Stimulated activated CD4-positive, alpha-beta T cell treated with anti-CD3 and anti-CD28 coated beads, Interleukin-1b, Interleukin-23, amount 100 ng/mL, for 24 hours (primary cell): ENCODE measurements around the gene ANO6.
A peak's percentile ranks its signal among the peaks of the same experiment; 100 is the strongest.
"Not testable (repeated sequence)": the region's sequence is repeated elsewhere in the genome, so short reads cannot be mapped to it uniquely, and the experiment has no call there.

Source experiments
- DNase-seq, 4 experiments: peaks; one replicate each; pipeline ENCODE4 v3.0.0-alpha.2; 2020; ENCODE audit warnings: low read depth in 4 of 4, low spot score in 1 of 4

The ANO6 gene, protein sequence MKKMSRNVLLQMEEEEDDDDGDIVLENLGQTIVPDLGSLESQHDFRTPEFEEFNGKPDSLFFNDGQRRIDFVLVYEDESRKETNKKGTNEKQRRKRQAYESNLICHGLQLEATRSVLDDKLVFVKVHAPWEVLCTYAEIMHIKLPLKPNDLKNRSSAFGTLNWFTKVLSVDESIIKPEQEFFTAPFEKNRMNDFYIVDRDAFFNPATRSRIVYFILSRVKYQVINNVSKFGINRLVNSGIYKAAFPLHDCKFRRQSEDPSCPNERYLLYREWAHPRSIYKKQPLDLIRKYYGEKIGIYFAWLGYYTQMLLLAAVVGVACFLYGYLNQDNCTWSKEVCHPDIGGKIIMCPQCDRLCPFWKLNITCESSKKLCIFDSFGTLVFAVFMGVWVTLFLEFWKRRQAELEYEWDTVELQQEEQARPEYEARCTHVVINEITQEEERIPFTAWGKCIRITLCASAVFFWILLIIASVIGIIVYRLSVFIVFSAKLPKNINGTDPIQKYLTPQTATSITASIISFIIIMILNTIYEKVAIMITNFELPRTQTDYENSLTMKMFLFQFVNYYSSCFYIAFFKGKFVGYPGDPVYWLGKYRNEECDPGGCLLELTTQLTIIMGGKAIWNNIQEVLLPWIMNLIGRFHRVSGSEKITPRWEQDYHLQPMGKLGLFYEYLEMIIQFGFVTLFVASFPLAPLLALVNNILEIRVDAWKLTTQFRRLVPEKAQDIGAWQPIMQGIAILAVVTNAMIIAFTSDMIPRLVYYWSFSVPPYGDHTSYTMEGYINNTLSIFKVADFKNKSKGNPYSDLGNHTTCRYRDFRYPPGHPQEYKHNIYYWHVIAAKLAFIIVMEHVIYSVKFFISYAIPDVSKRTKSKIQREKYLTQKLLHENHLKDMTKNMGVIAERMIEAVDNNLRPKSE

DNA sequence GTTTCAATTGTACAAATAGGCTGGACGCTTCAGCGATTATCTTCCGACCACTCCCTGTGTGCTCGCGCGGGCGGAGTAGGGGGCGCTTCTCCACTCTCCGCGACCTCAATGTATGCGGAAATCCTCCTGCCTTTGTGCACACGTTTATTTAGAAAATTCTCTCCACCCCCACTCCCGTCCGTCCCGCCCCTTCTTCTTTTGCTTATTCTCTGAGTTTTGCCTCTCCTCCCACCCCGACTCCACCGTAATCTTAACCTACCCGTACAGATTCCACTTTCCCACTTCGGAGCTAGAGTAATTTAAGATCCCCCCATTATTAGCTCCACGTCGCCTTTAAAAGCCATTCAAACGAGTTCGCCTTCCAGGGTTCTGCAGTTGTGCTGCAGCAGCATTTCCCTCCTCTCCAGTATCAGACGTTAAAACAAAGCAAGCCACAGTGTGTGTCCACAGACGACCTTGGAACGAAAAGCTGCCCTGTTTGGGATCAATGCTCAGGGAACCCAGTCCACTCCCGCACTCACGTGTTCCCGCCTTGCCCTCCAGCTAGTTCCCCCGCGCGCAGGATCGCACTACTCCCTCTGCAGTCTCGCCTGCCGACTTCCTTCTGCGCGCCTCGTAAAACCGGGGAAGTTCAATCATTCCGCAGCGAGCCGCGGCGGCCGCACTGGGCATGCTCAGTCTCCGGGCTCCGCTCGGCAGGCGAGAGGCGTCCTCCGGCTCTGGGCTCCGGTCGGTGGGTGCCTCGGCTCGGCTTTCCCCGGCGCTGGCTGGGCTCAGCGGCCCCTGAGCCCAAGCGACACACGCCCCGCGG, at the start of gene ANO6:
Gene ANO6, plus strand, starts transcription at position 677 of the 811 bp plus-strand sequence. CDS start 227 bp downstream, outside the sequence.
- peak; percentile 51 to 79 (median 67) for DNase-seq

DNA sequence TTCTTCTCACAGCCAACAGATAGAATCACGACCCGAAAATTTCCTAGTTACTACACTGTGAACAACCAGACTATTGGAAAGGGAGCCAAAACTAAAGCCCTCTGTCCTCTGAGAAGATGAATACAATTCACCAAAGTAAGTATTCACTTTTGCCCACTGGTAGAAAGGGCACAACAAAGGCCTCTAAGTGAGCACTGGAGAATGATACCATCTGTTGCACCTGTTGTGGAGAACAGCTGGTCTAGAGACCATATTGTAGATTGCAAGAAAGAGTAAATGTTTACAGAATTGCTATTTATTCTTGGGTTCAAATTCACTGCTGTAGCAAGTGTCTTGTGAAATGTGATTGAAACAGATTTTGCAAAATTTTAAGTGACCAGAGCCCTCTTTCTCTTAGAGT, 46.9 kb upstream of the ANO6 start:
- DNase-seq = no peak

DNA sequence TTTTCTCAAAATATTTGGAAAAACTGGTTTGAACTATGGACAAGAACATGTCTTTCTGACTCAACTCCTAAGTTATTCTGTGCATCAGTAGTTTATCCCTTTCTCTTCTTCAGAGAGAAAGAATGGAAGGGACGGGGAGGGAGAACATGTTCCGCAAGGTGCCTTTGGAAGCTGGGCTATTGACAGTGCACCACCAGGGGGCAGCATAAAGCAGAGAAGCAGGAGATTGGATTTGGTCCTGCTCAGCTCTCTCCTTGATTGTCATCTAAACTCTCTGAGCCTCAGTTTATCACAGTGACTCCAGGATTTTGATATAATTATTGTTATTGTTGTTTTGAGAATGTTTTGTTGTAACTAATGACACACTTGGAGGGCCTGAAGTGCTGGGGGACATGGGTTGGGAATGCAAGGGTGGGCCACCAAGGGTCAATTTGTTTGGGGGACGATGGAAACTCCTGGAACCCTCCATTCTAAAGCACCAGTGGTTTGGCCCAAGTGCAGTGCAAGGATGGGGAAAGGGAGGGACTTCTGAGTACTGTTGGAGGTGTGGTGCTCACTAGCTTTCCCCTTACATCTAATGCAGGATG, 45.3 kb upstream of the ANO6 start:
- peak; percentile 72 to 84 (median 78) for DNase-seq

DNA sequence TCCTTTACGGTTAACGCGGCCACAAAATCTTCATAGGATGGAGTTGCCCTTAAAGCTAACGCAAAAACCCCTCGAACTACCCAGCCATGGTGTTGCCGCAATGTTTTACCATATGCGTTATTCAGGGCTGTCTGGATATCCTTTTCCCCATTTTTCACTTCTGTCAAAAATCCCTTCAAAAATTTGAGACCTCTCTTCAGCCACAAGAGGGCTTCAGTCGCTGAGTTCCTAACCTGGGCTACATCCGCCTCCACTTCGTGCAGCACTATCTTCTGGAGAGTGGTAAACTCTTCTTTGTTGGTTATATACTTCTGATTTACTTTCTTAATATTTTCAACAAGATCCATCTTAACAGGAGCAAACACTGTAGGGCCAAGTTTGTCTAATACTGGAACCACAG, 42.6 kb upstream of the ANO6 start:
- DNase-seq = not testable (repeated sequence)

DNA sequence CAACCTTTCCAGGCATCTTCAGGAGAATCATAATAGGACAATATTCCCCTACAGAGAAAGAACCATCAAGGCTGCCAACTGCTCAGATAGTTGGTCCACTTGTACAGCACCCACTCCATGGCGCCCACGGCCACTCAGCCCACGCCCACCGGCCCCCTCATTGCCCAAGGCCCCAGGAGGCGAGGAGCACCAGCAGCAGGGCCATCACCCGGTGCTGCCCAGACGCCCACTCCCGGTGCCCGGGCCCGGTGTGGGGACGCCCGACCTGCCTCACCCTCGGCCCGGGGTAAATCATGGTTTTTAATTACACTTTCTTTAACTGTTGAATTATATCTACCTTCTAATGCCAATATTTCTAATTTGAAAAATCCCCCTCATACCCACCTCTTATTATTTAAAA, 41.3 kb upstream of the ANO6 start:
- DNase-seq = no peak

DNA sequence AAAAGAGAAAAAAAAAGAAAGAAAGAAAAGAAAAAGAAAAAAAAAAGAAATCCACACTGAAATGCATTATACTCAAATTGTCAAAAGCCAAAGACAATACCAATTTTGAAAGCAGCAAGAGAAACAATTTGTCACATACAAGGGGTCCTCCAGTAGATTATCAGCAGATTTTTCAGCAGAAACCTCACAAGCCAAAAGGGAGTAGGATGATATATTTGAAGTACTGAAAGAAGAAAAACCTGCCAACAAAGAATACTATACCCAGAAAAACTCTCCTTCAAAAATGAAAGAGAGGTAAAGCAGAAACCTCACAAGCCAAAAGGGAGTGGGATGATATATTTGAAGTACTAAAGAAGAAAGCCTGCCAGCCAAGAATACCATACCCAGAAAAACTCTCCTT, 37.1 kb upstream of the ANO6 start:
- no peak for DNase-seq

DNA sequence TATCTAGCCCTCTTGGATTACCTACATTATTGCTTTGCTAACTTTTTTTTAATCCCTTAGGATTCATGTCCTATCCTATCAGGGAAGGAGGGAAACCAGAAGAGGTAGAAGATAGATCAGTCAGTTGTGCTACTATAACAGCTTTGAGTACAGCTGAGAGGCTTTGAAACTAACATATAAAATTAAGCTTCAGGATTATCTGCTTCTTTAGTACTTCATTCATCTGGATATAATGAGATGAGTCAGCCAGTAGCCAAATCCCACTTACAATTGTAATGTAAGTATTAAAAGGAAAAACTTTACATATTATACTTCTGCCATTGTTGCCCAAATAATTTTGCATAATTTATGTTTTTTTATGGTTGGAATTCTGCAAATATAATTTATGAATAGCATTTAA, 33.4 kb upstream of the ANO6 start:
- DNase-seq = no peak

DNA sequence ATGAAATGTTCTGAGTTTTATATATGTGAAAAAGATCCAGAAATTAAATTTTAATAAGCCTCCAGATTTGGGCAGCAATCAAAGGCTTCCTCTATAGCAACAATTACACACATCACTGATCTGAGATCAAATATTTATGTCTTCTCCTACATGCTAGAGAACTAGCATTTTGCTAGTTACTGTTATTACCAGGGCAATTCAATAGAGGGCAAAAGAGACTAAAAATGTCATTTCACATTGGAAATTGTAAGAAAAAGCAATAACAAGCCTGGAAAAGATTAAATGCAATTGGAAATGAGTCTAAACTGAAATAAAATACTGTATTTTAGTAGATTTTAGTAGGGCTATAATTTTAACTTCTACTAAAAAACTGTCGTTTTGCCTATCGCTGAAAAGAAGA, 32.6 kb upstream of the ANO6 start:
- DNase-seq = no peak

DNA sequence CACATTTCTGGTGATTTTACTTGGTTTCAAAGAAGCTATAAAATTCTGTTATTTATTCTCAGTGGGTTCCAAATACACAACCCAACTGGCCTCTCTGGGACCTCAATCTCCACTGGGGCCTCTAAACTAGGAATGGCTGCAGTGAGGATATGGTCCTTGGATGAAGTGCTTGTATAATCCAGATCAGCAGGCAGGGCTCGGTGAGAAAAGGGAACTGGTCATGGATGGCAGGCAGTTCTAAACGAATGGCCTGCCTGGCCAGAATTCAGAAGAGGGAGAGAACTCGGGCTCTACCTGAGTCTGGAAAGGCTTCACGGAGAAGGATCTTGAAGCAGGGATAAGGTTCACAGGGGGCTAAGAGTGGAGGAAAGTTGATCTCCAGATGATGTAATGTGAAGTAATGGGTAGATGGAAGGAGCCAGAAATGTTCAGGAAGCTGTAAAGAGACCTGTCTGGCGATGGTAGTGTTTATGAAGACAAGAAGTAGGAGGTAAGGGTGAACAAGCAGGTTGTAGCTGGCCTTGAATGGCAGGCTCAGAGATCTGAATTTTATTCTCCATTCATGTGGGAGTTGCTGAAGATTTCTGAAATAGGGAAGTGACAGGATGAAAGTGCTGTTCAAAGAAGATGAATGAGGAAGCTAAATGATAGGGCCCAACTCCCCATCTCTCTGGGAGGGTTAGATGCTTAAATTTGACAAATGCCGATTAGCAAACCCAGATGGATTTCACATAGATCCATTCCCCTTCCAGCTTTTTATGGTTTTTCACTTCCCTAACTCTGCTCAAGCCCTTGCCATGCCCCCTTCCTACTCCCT, 31.5 kb upstream of the ANO6 start:
- no peak for DNase-seq

DNA sequence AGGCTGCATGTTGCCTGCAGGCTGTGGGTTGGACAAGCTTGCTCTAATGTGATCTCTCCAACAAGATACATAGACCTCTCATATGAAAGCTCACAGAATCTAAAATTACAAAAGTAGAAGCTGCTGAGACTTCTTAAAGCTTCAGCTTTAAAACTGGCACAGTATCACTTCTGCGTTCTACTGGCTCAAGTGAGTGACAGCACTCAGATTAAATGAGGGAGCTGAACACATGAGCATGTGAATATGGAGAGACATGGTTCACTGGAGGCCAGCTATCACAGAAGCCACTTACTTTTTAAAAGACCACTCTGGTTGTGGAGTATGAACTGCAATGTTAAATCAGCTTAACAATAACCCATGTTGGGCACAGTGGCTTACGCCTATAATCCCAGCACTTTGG, 29.1 kb upstream of the ANO6 start:
- DNase-seq = no peak

DNA sequence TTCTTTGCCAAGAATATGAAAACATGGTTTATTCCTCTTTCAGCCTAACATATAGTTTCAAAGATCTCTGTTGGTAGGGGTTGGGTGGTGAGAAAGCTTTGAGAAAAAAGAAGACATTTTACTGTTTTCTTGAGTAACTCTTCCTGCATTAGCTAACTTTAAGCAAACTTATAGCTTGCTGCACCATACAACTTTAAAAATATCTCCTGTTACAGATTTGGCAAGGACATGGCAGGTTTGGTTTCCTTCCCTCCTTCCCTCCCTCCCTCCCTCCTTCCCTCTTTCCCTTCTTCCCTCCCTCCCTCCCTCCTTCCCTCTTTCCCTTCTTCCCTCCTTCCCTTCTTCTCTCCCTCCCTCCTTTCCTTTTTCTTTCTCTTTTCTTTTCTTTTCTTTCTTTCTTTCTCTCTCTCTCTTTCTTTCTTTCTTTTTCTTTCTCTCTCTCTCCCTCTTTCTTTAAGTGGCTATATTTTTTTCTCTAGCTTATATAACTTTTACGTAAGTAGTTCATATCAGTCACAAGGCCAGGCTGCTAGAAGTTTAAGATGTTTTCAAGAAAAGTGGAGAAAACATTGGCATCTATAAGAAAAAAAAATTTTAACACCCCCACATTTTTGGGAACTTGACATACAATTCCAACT, 26.0 kb upstream of the ANO6 start:
- DNase-seq = no peak

DNA sequence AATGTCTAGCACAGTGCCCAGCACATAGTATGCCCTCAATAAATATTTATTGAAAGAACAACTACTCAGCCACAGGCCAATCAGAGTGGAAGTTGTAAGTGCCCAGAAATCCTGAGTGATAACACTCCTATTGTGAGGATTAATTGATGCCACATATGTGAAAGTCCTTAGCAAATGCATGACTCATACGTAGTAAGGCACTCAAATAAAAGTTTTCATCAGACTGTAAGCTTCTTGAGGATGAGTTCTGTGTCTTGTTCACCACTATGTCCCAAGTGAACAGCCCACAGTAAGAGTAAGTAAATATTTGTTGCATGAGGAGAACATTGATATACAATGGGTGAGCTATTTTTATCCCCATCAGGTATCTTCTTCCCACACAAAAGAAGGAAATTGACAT, 24.7 kb upstream of the ANO6 start:
- no peak for DNase-seq

DNA sequence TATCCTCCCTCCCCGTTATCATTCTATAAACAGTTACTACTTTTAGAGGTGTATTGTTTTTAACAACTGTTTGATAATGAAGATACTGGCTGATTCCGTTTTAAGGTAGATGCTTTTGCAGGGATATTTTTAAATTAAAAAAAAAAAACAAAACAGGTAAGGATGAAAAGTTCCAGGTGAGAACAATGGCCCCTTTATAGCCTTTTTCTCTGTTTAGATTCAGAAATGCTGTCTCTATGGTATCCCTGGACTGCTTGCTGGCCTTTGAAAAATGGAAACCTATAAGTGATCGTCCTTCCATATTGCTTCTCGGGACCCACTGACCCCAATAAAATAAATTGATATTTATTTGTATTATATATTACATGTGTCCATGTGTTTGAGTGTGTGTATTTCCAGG, 23.2 kb upstream of the ANO6 start:
- DNase-seq = no peak

DNA sequence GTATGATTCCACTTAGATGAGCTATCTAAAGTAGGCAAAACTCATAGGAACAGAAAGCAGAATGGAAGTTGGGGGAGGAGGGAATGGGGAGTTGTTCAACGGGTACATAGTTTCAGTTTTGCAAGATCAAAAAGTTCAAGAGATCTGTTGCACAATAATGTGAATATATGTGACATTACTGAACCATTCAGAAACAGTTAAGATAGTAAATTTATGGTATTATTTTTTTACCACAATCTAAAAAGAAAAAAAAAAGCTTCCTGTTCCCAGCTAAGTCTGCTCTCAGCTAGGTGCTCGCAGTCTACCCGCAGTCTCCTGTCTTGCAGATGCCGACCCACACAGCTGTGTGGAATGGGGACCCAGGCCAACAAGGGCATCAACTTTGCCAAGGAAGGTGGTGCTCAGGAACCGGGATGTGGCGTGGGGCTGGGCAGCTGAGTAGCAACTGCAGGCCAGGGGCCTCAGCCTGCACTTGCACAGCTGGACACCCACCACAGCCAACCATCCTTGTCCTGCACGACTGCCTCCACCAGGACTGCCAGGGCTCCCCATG, 15.3 kb upstream of the ANO6 start:
- DNase-seq = no peak

DNA sequence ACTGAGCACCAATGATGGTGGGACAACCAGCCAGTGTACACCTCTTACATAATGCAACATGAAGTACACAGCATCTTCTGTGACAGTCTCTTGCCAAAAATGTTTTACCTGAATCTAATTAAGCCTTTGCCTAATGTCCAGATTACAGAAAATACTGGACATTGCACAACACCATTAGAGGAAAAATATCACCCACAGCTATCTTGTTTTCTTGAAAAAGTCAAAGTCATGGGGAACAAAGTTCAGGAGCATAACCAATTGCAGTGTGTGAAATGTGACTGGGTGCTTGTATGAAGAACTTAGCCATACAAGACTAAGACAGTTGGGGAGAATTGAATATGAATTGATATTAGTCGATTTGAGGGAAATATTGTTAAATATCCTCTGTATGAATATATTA, 12.1 kb upstream of the ANO6 start:
- DNase-seq = no peak

DNA sequence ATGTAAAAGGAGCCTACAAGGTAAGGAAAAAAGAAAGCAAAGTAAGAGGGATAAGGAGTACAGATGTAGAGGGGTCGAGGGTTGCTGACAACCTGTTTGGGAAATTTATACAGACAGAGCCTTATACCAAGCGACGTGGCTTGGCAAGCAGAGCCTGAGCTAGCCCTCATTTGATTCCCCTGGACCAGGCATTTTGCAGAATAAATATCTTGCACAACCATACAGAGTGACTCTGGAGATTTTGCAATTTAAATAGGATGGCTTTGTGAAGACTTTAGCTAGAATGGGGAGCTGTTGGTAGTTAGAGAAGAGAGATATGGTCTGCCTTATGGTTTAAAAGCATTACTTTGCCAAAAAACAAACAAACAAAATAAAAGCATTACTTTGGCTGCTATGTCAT, 11.1 kb upstream of the ANO6 start:
- DNase-seq = no peak

DNA sequence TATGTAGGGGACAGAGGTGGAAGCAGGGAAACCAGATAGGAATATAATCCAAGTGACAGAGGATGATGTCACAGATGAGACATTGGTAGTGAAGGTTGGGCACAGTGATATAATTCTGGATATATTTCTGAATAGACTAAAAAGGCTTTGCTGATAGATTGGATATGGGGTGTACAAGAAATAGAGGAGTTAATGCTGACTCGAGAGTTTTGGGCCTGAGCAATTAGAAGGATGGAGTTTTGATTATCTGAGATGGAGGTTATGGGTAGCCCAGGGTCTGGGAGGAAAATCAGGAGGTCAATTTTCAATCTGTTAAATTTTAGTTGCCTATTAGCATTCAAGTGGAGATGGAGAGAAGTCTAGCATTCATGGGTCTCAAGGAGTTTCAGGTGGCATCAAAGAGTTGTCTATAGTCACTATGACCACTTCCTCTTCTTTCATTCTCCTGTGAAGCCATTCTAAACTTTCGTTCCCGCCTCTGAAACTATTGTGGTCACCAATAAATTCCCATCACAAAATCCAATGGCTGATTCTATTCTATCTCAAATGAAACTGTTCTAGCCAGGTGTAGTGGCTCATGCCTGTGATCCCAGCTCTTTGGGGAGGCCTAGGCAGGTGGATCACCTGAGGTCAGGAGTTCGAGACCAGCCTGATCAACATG, 10.6 kb upstream of the ANO6 start:
- DNase-seq = no peak

DNA sequence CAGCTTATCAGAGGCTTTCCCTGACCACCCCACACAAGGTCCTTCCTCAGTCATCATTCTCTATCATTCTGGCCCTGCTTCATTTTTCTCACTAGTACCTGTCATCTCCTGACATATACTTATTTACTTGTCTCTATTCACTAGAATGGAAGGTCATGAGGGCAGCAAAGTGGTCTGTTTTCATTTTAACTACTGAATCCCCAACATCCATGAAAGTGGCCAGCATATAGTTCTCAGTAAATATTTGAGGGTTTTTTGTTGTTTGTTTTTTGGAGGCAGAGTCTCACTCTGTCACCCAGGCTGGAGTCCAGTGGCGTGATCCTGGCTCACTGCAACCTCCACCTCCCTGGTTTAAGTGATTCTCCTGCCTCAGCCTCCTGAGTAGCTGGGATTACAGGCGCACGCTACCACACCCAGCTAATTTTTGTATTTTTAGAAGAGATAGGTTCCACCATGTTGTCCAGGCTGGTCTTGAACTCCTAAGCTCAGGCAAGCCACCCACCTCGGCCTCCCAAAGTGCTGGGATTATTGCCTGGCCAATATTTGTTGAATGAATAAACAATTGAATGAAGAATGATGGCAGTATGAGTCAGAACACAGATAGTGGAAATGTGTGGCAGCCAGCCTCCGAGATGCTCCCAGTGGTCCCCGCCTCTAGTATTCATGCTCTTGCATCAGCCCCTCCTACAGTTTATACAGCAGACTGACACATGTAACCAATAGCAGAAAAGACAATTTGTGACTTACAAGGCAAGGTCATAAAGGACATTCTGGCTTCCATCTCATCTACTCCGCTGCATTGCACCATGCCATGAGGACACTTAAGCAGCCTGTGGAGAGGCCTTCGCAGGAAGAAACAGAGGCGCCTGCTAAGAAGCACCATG, 7.0 kb upstream of the ANO6 start:
- no peak for DNase-seq
